A549 treated with GW870086 at 1 μM for 4 hours (cell line): ENCODE results near the gene NCBP2L. TPM values are rescaled to one million over a fixed set of nuclear protein-coding genes. Genes with fewer than 3 reads are reported as not detected.

Experiments used
- total RNA-seq: library from RNA; stranded (reverse); fragments of 200-300 nt; extraction: Qiagen RNA extraction; gene quantifications from 5 replicates; pipeline ENCODE4 v1.2.3, GENCODE V29; 2022; ENCODE audit warnings: low read depth

The NCBP2L gene
- total RNA-seq, result not detected in 5 replicates

DNA sequence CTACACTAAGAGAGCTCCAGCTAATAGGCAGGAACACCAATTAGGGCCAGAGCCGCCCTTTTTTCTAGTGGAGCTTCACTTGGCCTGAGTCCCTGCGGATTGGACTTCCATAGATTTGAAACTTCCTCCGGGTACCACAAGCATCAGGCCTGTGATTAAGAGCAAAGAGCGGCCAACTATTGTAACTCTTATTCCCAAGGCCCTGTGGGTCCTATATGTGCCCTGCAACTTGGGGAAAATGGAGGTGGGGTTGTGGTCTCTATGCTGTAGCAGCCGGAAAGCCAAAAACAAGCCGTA lies at the start of gene NCBP2L:
Gene NCBP2L (plus strand): TSS at position 198 of the 297 bp plus-strand sequence. CDS start 16,488 bp downstream, outside the sequence.

DNA sequence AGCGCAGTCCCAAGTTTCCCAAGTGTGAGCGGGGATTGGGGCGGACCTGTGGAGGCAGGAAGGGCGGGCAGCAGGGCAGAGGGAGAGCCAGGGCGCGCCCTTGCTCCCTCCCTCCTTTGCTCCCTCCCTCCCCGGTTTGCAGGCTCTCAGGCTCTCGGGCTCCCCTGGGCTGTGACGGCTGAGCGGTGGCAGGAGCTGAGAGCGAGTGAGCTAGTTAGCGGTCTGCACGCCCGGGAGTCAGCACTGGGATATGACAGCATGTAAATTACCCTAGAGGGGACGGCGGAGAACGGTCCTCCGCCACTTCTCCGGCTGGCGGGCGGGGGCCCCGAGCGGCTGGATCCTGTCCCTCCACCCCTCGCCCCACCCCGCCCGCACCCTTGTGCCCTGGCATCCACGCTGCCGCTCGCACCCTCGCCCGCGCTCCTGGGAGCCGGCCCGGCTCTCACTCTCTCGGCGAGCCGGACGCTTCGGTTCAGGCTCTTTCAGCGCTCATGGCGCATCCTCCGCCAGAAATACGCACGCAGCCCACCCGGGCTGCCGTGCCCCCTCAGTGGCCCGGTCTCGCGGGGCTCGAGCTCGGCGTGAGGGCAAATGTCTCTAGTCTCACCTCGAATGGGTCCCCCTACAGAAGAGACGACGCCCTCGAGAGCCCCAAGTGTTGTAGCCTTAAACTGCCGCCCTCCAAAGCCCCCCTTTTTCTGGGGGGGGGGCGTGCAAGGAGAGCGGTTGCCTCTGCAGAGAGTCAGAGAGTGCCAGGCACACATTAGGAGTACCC lies 1.6 kb upstream of the NCBP2L start, which contains the start of gene TSC22D3:
Gene TSC22D3 (minus strand): TSS at position 54 of the 778 bp plus-strand sequence. CDS start 368 bp downstream, outside the sequence.

DNA sequence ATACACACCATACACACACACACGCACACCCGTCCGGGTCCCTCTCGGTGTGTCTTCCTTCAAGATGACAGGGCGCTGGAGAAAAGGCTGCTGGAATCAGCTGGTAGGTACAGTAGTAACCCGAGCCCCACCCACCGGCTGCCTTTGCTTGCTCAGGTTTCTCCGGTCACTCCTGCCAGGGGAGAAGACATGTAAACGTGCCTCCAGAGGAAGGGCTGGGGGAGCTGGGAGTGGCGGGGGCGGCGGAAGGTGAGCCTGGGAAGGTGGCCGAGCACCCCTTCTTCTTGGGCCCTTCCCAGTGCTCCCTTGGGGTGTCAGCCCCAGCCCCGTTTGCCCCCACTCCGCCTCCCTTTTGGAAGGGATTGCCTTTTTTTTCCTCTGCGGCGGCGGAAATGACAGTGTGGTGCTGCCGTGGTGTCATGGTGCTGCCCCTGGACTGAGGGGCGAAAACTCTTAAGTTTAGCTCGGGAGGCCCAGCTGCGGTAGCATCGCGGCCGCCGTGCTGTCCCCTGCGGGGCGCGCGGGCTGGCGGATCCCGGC lies 48.2 kb downstream of the NCBP2L start, which contains the start of gene MID2:
Gene MID2 (plus strand): TSS at position 169 of the 540 bp plus-strand sequence. CDS start 561 bp downstream, outside the sequence.

Other genes starting within 250 kb of the NCBP2L start
- 99.7 to 105 TPM (median 101 TPM) in 5 replicates for gene PRPS1, start 149.2 kb upstream of the NCBP2L start, total RNA-seq
- gene TSC22D3, start 1.9 kb upstream of the NCBP2L start, total RNA-seq, result 119 to 150 TPM (median 136 TPM) in 5 replicates
- 7.2 to 9.8 TPM (median 8.4 TPM) in 5 replicates for gene MID2, start 48.1 kb downstream of the NCBP2L start, total RNA-seq
- gene TEX13B, start 204.6 kb downstream of the NCBP2L start, total RNA-seq, result not detected in 5 replicates